H9 (cell line): ENCODE measurements around the gene KCNK16. TPM values are rescaled to one million over a fixed set of nuclear protein-coding genes. Genes with fewer than 3 reads are reported as not detected.

ENCODE experiments used
- DNase-seq: peaks from one replicate; pipeline ENCODE4 v3.0.0-alpha.2; 2017
- H2AFZ ChIP-seq: one replicate; pipeline ENCODE4 v1.6.1; 2013; ENCODE audit warnings: mild to moderate bottlenecking, low read length, control low read depth, moderate library complexity
- H2AK5ac ChIP-seq: 2 replicates; pipeline ENCODE4 v1.6.1; 2013; ENCODE audit warnings: low read length, control low read depth, mixed read lengths; ENCODE audit not compliant: insufficient read length
- H2BK120ac ChIP-seq: one replicate; pipeline ENCODE4 v1.6.1; 2013; ENCODE audit warnings: low read depth, mild to moderate bottlenecking, low read length, control low read depth, inconsistent platforms; ENCODE audit not compliant: poor library complexity, severe bottlenecking
- H2BK12ac ChIP-seq: 2 replicates; pipeline ENCODE4 v1.6.1; 2013; ENCODE audit warnings: low read length, control low read depth, mixed read lengths, low read depth; ENCODE audit not compliant: insufficient read length
- H2BK15ac ChIP-seq: 2 replicates; pipeline ENCODE4 v1.6.1; 2013; ENCODE audit warnings: low read depth, low read length, control low read depth
- H2BK20ac ChIP-seq: one replicate; pipeline ENCODE4 v1.6.1; 2013; ENCODE audit warnings: low read depth, mild to moderate bottlenecking, low read length, control low read depth, inconsistent platforms; ENCODE audit not compliant: poor library complexity, severe bottlenecking
- H2BK5ac ChIP-seq: 2 replicates; pipeline ENCODE4 v1.6.1; 2013; ENCODE audit warnings: low read length, control low read depth, mixed read lengths; ENCODE audit not compliant: insufficient read length
- H3K14ac ChIP-seq: 2 replicates; pipeline ENCODE4 v1.6.1; 2013; ENCODE audit warnings: low read length, control low read depth; ENCODE audit not compliant: insufficient read depth
- H3K18ac ChIP-seq: 2 replicates; pipeline ENCODE4 v1.6.1; 2013; ENCODE audit warnings: low read depth, mild to moderate bottlenecking, mixed read lengths, low read length, control low read depth; ENCODE audit not compliant: insufficient read length
- H3K23ac ChIP-seq: 2 replicates; pipeline ENCODE4 v1.6.1; 2013; ENCODE audit warnings: low read length, control low read depth, mixed read lengths, low read depth; ENCODE audit not compliant: insufficient read length
- H3K23me2 ChIP-seq: 2 replicates; pipeline ENCODE4 v1.6.1; 2013; ENCODE audit warnings: low read depth, mild to moderate bottlenecking, mixed read lengths, low read length, control low read depth; ENCODE audit not compliant: insufficient read length, poor library complexity, severe bottlenecking
- H3K27ac ChIP-seq: 2 replicates; pipeline ENCODE4 v1.5.1; 2013; ENCODE audit warnings: low read length, control low read depth, mixed read lengths, low read depth; ENCODE audit not compliant: insufficient read length
- H3K27me3 ChIP-seq: 2 replicates; pipeline ENCODE4 v1.6.1; 2013; ENCODE audit warnings: low read length, control low read depth, inconsistent platforms; ENCODE audit not compliant: insufficient read depth
- H3K4ac ChIP-seq: 2 replicates; pipeline ENCODE4 v1.6.1; 2013; ENCODE audit warnings: low read depth, mild to moderate bottlenecking, control low read depth, inconsistent platforms, low read length, moderate library complexity
- H3K4me1 ChIP-seq: 2 replicates; pipeline ENCODE4 v1.6.1; 2013; ENCODE audit warnings: low read length, control low read depth, inconsistent platforms; ENCODE audit not compliant: insufficient read depth
- H3K4me2 ChIP-seq: 2 replicates; pipeline ENCODE4 v1.6.1; 2013; ENCODE audit warnings: low read length, control low read depth, mixed read lengths; ENCODE audit not compliant: insufficient read length, insufficient read depth
- H3K56ac ChIP-seq: 2 replicates; pipeline ENCODE4 v1.6.1; 2013; ENCODE audit warnings: low read depth, mild to moderate bottlenecking, mixed read lengths, low read length, control low read depth; ENCODE audit not compliant: insufficient read length
- H3K79me1 ChIP-seq: 2 replicates; pipeline ENCODE4 v1.6.1; 2013; ENCODE audit warnings: low read depth, mild to moderate bottlenecking, moderate library complexity, low read length, control low read depth, inconsistent platforms; ENCODE audit not compliant: insufficient read depth, poor library complexity, severe bottlenecking
- H3K79me2 ChIP-seq: 2 replicates; pipeline ENCODE4 v1.6.1; 2013; ENCODE audit warnings: low read length, control low read depth, inconsistent platforms; ENCODE audit not compliant: insufficient read depth
- H3K9ac ChIP-seq: 2 replicates; pipeline ENCODE4 v1.6.1; 2013; ENCODE audit warnings: low read length, control low read depth, mixed read lengths; ENCODE audit not compliant: insufficient read length; ENCODE audit errors: extremely low read depth
- H3K9me3 ChIP-seq: one replicate; pipeline ENCODE4 v1.6.1; 2013; ENCODE audit warnings: low read depth, low read length, inconsistent platforms; ENCODE audit not compliant: control insufficient read depth
- H3T11ph ChIP-seq: one replicate; pipeline ENCODE4 v1.6.1; 2013; ENCODE audit warnings: mild to moderate bottlenecking, low read length, control low read depth, inconsistent platforms
- H4K20me1 ChIP-seq: one replicate; pipeline ENCODE4 v1.6.1; 2013; ENCODE audit not compliant: control insufficient read depth, insufficient read length, insufficient read depth
- H4K5ac ChIP-seq: 2 replicates; pipeline ENCODE4 v1.6.1; 2013; ENCODE audit warnings: low read depth, mild to moderate bottlenecking, mixed read lengths, low read length, control low read depth; ENCODE audit not compliant: insufficient read length
- H4K8ac ChIP-seq: replicated peaks from 2 replicates; pipeline ENCODE4 v1.6.1; 2013; ENCODE audit warnings: low read length, control low read depth, mixed read lengths, low read depth; ENCODE audit not compliant: insufficient read length
- H4K91ac ChIP-seq: 2 replicates; pipeline ENCODE4 v1.6.1; 2013; ENCODE audit warnings: low read depth, mild to moderate bottlenecking, moderate library complexity, mixed read lengths, low read length, control low read depth; ENCODE audit not compliant: insufficient read length
- H3K27ac Mint-ChIP-seq, 3 experiments: 2 replicates in 2 of 3; 3 replicates in 1 of 3; pipeline ENCODE4 v1.8.0; 2020 to 2021; ENCODE audit warnings: mixed read lengths in 3 of 3, mild to moderate bottlenecking in 1 of 3, moderate library complexity in 1 of 3
- H3K27me3 Mint-ChIP-seq: 2 replicates; pipeline ENCODE4 v1.8.0; 2021; ENCODE audit warnings: low read depth, mild to moderate bottlenecking, moderate library complexity, mixed read lengths
- H3K36me3 Mint-ChIP-seq, 3 experiments: 2 replicates in 2 of 3; 3 replicates in 1 of 3; pipeline ENCODE4 v1.8.0; 2020 to 2021; ENCODE audit warnings: low read depth in 3 of 3, mixed read lengths in 3 of 3; ENCODE audit not compliant: insufficient read depth in 1 of 3
- H3K4me1 Mint-ChIP-seq, 2 experiments: 2 replicates each; pipeline ENCODE4 v1.8.0; 2020; ENCODE audit warnings: mixed read lengths in 2 of 2
- H3K4me3 Mint-ChIP-seq, 2 experiments: 2 replicates in 1 of 2; 3 replicates in 1 of 2; pipeline ENCODE4 v1.8.0; 2020 to 2021; ENCODE audit warnings: mild to moderate bottlenecking in 2 of 2, mixed read lengths in 2 of 2, moderate library complexity in 1 of 2
- H3K9me3 Mint-ChIP-seq, 2 experiments: 2 replicates in 1 of 2; 3 replicates in 1 of 2; pipeline ENCODE4 v1.8.0; 2020; ENCODE audit warnings: mild to moderate bottlenecking in 2 of 2, mixed read lengths in 2 of 2, moderate library complexity in 1 of 2
- CTCF ChIP-seq: fragments of 200-600 bp; sonication (generic); conservative IDR thresholded peaks from 3 replicates; pipeline ENCODE4 v1.8.0; 2021; ENCODE audit warnings: antibody characterized with exemption, mild to moderate bottlenecking
- WGBS: extraction: QIAGEN DNeasy Blood & Tissue Kit; methylation state at CpG from one replicate; pipeline ENCODE4 v1.1.7; 2013; ENCODE audit warnings: missing lambda C conversion rate, low lambda C conversion rate, mixed read lengths; ENCODE audit not compliant: insufficient read length; ENCODE audit errors: extremely low coverage; 5-methylcytosine and 5-hydroxymethylcytosine counted together
- total RNA-seq: library from RNA; stranded (reverse); gene quantifications from 2 replicates; pipeline ENCODE4 v1.2.1, GENCODE V29; 2021

The KCNK16 gene
- total RNA-seq, 1 experiment from 2014 or later: not detected

GRCh38 chr6:39273406-39273821 lies 49.1 kb downstream of the KCNK16 start:
- H3K36me3 Mint-ChIP-seq: no peaks in the 10 kb centered on the region; a peak in 2 of 7 replicates
- H3K27ac Mint-ChIP-seq: peak overlapping the region in 2 of 3 experiments; percentile 2 to 29; a peak in 2 of 7 replicates
- Histone ChIP-seq H3K9me3 (no peaks in the 10 kb centered on the region), H3K18ac (no peak overlapping the region), H3K4me2 (no peak overlapping the region), H3K4ac (no peak overlapping the region), H3T11ph (no peak overlapping the region), H2BK5ac (no peak overlapping the region), H2BK20ac (no peak overlapping the region), H3K9ac (no peak overlapping the region), H3K14ac (peak overlapping the region; percentile 17; the same call in 1 of the 2 replicates), H4K8ac (no peak overlapping the region), H2AFZ (no peak overlapping the region), H3K79me2 (no peaks in the 10 kb centered on the region), H4K20me1 (no peaks in the 10 kb centered on the region), H2BK15ac (no peak overlapping the region), H2AK5ac (no peak overlapping the region), H3K56ac (no peak overlapping the region), H3K23me2 (no peaks in the 10 kb centered on the region), H4K91ac (no peak overlapping the region), H3K79me1 (no peaks in the 10 kb centered on the region), H2BK12ac (no peak overlapping the region), H3K4me1 (peaks cover 13% of the 10 kb centered on the region), H3K23ac (no peak overlapping the region), H3K27me3 (no peaks in the 10 kb centered on the region), H3K27ac (no peak overlapping the region), H4K5ac (no peak overlapping the region), H2BK120ac (no peak overlapping the region)
- no peaks in the 10 kb centered on the region; a peak in 1 of 5 replicates for H3K9me3 Mint-ChIP-seq
- TF ChIP-seq CTCF: no peak
- DNase-seq: peak; percentile 71
- peaks cover 49 to 50% of the 10 kb centered on the region in 2 experiments for H3K4me1 Mint-ChIP-seq
- H3K27me3 Mint-ChIP-seq: no peaks in the 10 kb centered on the region; the same call in 1 of the 2 replicates
- H3K4me3 Mint-ChIP-seq: 0 out of 5 replicates have a peak overlapping the region, but pooled peaks of 1 of the 2 experiments have one; percentile 3
- WGBS: no CpG with 5 or more reads among the region's 6 CpGs
